ENCODE results near the gene NMS. TPM values are rescaled to one million over a fixed set of nuclear protein-coding genes. Genes with fewer than 3 reads are reported as not detected.

Gene NMS
- total and polyA plus RNA-seq, 4 experiments from 2014 or later = not detected

DNA sequence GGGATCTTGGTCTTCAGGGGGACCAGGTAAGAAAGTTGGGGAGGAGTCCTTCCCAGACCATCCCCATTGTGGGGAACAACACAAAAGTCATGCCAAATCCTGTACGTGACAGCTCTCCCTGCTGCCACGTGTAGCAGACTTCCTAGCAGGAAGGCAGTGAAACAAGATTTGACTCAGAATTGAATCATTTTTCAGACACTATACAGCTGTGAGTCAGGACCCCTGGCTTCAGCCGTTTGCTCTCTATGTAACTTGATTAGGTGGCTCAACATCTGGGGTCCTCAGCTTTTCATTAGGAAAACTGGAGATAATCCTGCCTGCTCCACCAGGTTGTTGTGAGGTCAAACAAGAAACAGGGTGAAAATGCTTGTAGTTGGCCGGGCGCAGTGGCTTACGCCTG lies 59.6 kb downstream of the NMS start:
- H3K4me1 ChIP-seq (ENCODE audit: insufficient read depth, low read length) = no peaks in the 10 kb centered on the region
- no peak overlapping the region for H3K4me3 ChIP-seq (ENCODE audit: low read length in 2 of 2)
- Mint-ChIP-seq H3K27me3 (peaks cover 3 to 4% of the 10 kb centered on the region in 2 donors), H3K27ac (no peak overlapping the region), H3K9me3 (peaks cover 0 to 2% (median 0%) of the 10 kb centered on the region in 8 donors), H3K36me3 (no peaks in the 10 kb centered on the region), H3K4me3 (no peak overlapping the region), H3K4me1 (no peaks in the 10 kb centered on the region)
- no peaks in the 10 kb centered on the region for H3K9me3 ChIP-seq (ENCODE audit: control insufficient read depth in 1 of 2, low read length in 2 of 2)
- no peak for DNase-seq
- ChIA-PET POLR2A (ENCODE audit: partially characterized antibody) (no interaction called here), CTCF (ENCODE audit: partially characterized antibody) (interaction anchor here (0.6 kb wide), 1 partner anchor 437 kb away, joined by 3 read pairs; no protein-coding TSS in a partner anchor)
- H3K27me3 ChIP-seq (ENCODE audit: insufficient read depth, low read length) = no peaks in the 10 kb centered on the region
- H3K36me3 ChIP-seq (ENCODE audit: insufficient read depth, low read length) = no peaks in the 10 kb centered on the region
- intact Hi-C loops (cut with micrococcal nuclease) = no loop called here
- H3K27ac ChIP-seq (ENCODE audit: low read depth, low read length) = no peak overlapping the region

Other genes starting within 250 kb of the NMS start
- under 1 TPM; 0.03 to 0.06 TPM for gene LONRF2, start 148.0 kb upstream of the NMS start, total RNA-seq
- under 1 TPM in 1 of 2 donors, not detected in 1; 0.29 TPM for gene LONRF2, start 148.0 kb upstream of the NMS start, polyA plus RNA-seq
- gene CHST10, start 52.8 kb upstream of the NMS start, total RNA-seq = 1 to 10 TPM; 1.4 to 1.7 TPM
- gene CHST10, start 52.8 kb upstream of the NMS start, polyA plus RNA-seq = under 1 TPM; 0.24 to 0.98 TPM
- gene PDCL3, start 92.5 kb downstream of the NMS start, total RNA-seq = 10 to 100 TPM; 16.6 to 17.8 TPM
- gene PDCL3, start 92.5 kb downstream of the NMS start, polyA plus RNA-seq = 10 to 100 TPM; 56.7 to 73.6 TPM